HG02870 (cell line): Measurements from ENCODE around the gene CRADD.
"Not testable (repeated sequence)": the region's sequence is repeated elsewhere in the genome, so short reads cannot be mapped to it uniquely, and the experiment has no call there.

ENCODE experiments used
- ATAC-seq: cut with Tn5 transposase; IDR thresholded peaks from one replicate; pipeline ENCODE4 v1.9.1; 2021; ENCODE audit warnings: mild to moderate bottlenecking, moderate library complexity; ENCODE audit not compliant: unreplicated experiment

Gene CRADD

GRCh38 chr12:93781961-93782360 is 104.8 kb downstream of the CRADD start:
- not testable (repeated sequence) for ATAC-seq

DNA sequence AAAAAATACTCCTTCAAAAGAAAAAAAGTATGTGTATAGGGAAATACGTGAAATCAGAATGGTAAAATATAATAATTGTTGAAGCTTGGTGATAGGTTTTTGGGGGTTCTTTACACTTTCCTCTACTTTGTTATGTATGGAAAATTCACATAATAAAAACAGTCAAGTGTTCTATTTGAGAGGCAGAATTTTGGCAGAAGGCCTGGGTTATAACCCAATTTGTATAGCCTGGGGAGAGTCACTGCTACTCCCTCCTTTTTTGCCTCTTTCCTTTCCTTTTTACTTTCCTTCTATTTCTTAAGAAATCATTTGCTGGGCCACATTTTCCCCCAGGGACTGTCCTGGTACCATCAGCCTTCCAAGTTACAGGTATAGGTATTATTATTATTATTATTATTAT is 105.7 kb downstream of the CRADD start:
- ATAC-seq: no peak

GRCh38 chr12:93783832-93784231 is 106.7 kb downstream of the CRADD start:
- ATAC-seq: no peak

DNA sequence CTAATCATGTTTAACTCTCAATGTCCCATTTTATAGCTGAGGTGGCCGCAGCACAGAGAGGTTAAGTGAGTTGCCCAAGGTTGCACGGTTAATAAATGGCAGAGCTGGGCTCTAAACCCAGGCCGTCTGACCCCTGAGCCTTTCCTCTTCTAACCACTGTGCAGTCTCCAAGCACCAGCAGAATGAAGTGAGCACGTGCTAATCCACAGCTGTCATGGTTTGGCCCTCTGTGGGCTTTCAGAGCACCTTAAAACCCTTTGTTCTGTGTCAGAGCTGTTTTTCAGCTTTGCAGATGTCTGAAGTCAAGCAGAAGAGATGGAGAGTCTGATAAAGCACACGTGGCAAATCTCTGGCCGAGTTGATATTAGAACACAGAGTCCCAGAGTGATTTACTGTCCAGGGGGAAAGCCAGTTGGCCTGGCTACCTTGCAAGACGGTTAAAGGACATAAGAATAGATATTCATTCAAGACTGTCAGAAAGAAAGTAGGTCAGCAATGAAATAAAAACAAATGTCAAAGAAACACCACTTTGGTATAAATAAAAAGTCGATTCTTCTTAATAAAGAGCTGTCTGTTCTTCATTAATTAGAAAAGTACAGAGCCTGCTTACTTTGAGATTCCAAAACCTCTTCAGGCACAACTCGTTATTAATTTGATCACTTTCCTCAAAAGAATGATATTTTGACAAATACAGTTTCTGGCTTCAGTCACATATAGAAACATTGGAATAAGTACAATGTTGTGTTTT is 107.3 kb downstream of the CRADD start:
- no peak for ATAC-seq

GRCh38 chr12:93785249-93786010 is 108.3 kb downstream of the CRADD start:
- peak; percentile 44 for ATAC-seq

GRCh38 chr12:93786656-93787397 is 109.7 kb downstream of the CRADD start:
- no peak for ATAC-seq

DNA sequence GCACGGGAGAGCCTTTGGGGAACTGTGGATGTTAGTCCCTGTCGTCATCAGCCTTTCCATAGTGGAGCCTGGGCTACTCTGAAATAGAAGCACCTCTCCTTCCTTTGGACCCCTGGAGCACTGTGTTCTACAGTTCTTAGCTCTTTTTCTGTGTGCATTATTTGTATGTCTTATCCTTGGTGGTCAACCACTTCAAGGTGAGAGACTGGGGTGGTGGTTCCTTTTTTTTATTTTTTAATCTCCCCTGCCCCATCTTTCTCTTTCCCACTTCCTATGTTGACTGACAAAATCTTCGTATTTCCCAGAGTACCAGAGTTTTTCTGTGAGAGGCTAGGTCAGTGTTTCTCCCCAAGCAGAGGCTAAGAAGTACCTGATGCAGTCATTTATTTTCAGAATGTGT is 111.7 kb downstream of the CRADD start:
- no peak for ATAC-seq

- ATAC-seq: no peak
Observed at GRCh38 chr12:93789767-93790166, 112.6 kb downstream of the CRADD start.

GRCh38 chr12:93790472-93791152 is 113.4 kb downstream of the CRADD start:
- ATAC-seq: no peak

- ATAC-seq: no peak
Observed at GRCh38 chr12:93793007-93793406, 115.8 kb downstream of the CRADD start.

- no peak for ATAC-seq
Observed at GRCh38 chr12:93793983-93794382, 116.8 kb downstream of the CRADD start.

- ATAC-seq: no peak
Observed at GRCh38 chr12:93794738-93795137, 117.6 kb downstream of the CRADD start.

- no peak for ATAC-seq
Observed at GRCh38 chr12:93795352-93795751, 118.2 kb downstream of the CRADD start.

DNA sequence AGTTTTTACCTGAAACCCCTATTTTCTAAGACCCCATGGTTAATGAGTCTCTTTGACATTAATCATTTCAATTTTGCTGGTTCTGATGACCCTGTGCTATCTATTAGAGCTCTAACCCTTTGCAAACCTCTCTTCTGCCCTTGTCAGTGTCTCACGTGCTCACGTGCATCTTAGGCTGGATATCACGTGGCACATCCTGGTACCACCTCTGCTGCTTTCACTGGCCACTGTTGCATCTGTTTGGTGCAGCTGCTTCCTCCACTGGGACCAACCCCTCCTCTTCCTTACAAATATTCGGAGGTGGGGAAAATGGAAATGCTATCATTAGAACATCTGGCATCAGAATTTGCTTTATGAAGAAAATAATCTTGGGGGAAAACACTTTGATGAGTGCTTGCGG is 119.6 kb downstream of the CRADD start:
- ATAC-seq: no peak

DNA sequence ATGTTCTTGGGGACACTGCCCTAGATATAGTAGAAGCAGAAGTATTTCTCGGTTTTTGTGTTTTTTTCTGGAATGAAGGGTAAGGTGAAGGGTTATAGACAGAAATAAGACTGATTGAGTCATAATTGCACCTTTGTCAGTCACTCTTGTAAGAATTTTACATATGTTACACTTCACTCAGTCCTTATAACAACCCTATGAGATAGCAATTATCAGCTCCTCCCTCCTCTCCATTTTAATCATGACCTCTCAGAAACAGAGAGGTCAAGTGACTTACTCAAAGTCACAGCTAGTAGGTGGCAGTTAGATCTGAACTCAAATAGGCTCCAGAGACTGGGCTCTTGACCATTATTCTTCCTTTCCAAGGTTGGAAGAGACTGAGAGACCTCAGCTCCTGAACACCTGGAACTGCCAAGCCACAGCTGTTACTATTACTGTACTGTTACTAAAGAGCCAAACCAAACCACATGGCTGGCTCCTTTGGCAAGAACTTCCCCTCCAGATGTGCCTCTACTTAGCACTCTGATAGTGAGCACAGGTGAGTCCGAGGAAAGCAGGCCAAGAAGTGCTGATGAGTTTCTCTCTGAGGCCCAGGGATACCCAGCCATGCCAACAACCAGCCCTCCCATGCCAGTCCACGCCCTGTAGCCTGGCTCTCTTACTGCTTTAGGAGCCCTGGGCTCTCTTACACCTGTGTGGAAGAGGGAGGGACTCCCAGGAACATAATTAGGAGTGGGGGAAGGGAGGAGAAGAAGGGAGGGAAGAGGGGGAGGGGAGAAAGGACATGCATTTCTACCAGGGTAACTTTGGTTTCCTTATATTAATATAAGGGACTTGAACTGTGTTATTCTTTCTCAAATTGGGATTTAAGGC is 121.3 kb downstream of the CRADD start:
- ATAC-seq: no peak

DNA sequence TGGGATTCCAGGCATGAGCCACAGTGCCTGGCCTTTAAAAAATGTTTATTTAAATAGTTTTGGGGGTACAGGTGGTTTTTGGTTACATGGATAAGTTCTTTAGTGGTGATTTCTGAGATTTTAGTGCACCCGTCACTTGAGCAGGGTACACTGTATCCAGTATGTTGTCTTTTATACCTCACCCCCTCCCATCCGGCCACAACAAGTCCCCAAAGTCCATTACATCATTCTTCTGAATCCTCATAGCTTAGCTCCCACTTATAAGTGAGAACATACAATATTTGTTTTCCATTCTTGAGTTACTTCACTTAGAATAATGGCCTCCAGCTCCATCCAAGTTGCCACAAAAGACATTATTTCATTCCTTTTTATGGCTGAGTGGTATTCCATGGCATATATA is 124.5 kb downstream of the CRADD start:
- ATAC-seq: not testable (repeated sequence)

DNA sequence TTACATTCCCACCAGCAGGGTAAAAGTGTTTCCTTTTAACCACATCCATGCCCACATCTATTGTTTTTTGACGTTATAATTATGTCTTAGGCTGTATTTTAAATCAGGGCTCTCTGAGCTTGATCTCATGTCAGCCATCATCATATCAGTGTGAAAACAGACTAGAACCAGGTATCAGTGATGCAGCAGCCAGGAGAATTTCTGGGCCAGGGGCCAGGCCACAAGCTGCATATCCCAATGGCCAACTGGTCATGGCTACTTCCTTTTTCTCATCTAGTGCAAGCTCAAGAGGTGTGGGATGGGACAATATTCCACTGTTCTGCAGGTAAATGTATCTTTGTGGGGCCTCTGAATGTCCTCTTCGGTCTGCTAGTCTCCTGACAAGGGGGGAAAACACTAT is 125.1 kb downstream of the CRADD start:
- no peak for ATAC-seq

GRCh38 chr12:93802698-93803423 is 125.7 kb downstream of the CRADD start:
- ATAC-seq: no peak

DNA sequence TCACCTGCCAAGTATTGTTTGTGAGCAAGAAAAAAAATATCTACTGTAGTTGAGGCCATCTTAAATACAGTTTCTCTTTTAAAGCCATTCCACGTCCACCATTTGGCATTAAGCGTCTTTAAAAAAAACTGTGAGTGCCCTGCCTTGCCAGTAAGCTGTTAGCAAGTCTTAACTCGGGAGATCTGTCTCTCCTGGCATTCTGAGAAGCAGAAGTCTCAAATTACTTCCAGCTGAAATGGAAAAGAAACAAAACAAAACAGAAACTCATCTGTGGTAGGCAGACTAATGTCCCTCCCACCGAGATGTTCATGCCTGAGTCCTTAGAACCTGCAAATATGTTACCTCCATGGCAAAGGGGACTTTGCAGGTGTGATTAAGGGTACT is 126.2 kb downstream of the CRADD start:
- no peak for ATAC-seq
